Adipocyte (in vitro differentiated cells): ENCODE results near the gene PTPRN2.

Experiments
- DNase-seq: peaks from one replicate; pipeline ENCODE4 v3.0.0-alpha.2; 2015; ENCODE audit warnings: low read depth
- H3K27me3 ChIP-seq: replicated peaks from 2 replicates; pipeline ENCODE4 v1.7.0; 2013; ENCODE audit warnings: mild to moderate bottlenecking, low read length, moderate library complexity; ENCODE audit not compliant: control insufficient read depth, insufficient read depth
- H3K36me3 ChIP-seq: 2 replicates; pipeline ENCODE4 v1.7.0; 2013; ENCODE audit warnings: low read length, mild to moderate bottlenecking, moderate library complexity; ENCODE audit not compliant: control insufficient read depth, insufficient read depth, severe bottlenecking
- H3K4me1 ChIP-seq: 2 replicates; pipeline ENCODE4 v1.7.0; 2013; ENCODE audit warnings: mild to moderate bottlenecking, low read length, moderate library complexity; ENCODE audit not compliant: control insufficient read depth, insufficient read depth
- H3K4me3 ChIP-seq: 2 replicates; pipeline ENCODE4 v1.7.0; 2013; ENCODE audit warnings: mild to moderate bottlenecking, low read length, moderate library complexity
- H3K9ac ChIP-seq: 2 replicates; pipeline ENCODE4 v1.7.0; 2013; ENCODE audit warnings: mild to moderate bottlenecking, low read length, moderate library complexity
- H3K9me3 ChIP-seq: 2 replicates; pipeline ENCODE4 v1.7.0; 2013; ENCODE audit warnings: mild to moderate bottlenecking, low read length, moderate library complexity; ENCODE audit not compliant: control insufficient read depth

PTPRN2 gene

GRCh38 chr7:158262284-158263109, 325.1 kb downstream of the PTPRN2 start:
- DNase-seq = no peak
- H3K27me3 ChIP-seq = no peaks in the 10 kb centered on the region
- H3K4me1 ChIP-seq = no peaks in the 10 kb centered on the region
- H3K9ac ChIP-seq = no peak overlapping the region
- no peaks in the 10 kb centered on the region for H3K36me3 ChIP-seq
- H3K9me3 ChIP-seq = no peaks in the 10 kb centered on the region
- no peak overlapping the region for H3K4me3 ChIP-seq

DNA sequence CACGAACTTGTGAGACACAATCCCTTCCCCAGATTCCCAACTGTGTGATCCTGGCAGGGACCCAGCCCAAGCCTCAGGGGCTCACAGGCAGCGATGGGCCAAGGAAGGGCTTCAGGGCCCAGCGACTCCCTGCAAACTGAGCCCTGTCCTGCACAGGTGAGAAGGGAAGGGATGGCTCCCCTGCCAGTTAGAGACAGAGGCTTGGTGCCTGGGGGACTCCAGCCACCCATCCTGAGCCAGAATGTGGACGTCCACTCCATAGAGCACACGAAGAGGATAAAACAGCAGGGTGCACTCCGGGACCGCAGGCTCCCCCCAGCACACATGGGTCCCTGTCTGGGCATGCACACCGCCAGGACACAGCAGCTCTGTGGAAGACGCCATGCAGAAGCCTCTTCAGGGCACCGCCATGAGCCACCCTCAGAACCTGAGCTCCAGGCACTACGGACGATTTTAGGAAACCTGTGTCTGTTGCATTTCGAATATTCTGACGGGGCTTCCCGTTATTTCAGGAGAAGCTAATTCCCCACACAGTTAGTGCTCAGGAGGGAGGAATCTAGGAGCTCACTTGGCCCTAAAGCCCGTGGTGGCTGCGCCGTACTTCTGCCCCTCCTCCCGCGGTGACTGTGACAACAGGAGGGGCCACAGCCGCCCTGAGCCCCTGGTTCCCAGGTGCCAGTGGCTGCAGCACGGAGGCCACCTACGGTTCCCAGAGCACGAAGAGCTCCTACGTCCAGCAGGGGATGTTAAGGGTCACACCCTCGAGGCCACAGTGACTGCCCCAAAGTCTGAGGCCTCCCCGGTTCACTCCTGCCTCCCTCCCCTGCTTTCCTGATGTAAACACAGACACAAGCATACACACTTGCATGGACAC, 326.0 kb downstream of the PTPRN2 start:
- H3K4me1 ChIP-seq = no peaks in the 10 kb centered on the region
- H3K9ac ChIP-seq = no peak overlapping the region
- no peaks in the 10 kb centered on the region for H3K9me3 ChIP-seq
- H3K27me3 ChIP-seq = no peaks in the 10 kb centered on the region
- no peak overlapping the region for H3K4me3 ChIP-seq
- no peaks in the 10 kb centered on the region for H3K36me3 ChIP-seq
- DNase-seq = no peak

DNA sequence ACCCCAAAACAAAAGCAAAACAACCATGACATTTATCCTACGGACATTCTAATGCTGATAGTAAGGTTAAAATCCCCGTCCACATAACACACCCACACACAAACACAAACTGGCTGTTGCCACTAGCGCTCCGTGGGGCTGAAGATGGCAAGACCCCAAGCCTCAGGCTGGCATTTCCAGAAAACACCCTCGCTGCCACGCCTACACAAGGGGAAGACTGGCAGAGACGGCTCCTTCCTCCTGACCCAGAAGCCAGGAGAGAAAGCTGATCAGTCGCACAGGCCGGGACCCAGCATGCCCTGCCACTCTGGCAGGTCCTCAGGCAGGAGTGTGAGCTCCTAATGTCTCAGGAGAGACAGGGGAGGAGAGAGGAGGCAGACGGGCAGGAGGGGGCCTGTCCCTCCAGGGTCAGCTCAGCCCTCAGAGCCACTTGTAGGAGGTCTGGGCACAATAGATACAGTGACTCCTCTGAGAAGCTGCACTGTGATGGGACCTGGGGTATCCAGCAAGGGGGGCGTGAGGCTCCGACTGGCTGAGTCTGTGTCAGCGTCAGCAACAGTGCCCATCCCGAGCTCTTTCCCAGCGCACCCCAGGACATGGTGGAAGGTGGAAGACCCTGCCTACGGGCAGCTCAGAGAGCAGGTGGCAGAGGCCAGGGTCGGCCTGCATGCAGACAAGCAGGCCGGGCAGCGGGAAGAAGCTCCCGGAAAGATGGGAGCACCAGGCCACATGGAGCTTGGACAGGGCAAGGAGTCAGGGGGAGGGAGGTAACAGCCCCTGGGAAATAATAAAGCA, 326.9 kb downstream of the PTPRN2 start:
- no peaks in the 10 kb centered on the region for H3K4me1 ChIP-seq
- H3K36me3 ChIP-seq = no peaks in the 10 kb centered on the region
- H3K27me3 ChIP-seq = no peaks in the 10 kb centered on the region
- H3K9me3 ChIP-seq = no peaks in the 10 kb centered on the region
- no peak overlapping the region for H3K9ac ChIP-seq
- DNase-seq = no peak
- no peak overlapping the region for H3K4me3 ChIP-seq

DNA sequence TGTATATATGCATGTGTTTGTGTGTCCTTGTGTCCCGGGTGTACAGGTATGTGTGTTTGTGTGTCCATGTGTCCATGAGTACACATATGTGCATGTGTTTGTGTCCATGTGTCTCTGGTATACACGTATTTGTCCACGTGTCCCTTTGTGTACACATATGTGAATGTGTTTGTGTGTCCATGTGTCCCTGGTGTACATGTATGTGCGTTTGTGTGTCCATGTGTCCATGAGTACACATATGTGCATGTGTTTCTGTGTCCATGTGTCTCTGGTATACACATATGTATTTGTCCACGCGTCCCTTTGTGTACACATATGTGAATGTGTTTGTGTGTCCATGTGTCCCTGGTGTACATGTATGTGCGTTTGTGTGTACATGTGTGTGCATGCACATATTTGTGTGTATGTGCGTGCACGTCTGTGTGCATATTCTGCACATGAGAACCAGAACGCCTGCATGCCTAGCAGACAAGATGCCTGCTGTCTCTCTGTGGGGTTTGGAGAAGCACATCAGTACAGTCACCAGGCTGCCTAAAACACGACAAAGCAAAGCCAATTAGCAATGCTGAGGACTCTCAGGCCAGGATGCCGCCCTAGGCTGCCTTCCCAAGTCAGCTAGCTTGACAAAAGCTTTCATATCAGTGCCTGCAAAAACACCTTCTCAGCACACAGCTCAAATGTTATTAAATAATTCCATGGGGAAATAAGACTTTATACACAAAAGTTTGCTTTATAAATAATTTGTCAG, 327.8 kb downstream of the PTPRN2 start:
- Histone ChIP-seq H3K9me3 (no peaks in the 10 kb centered on the region), H3K4me3 (no peak overlapping the region), H3K4me1 (no peaks in the 10 kb centered on the region), H3K27me3 (no peaks in the 10 kb centered on the region), H3K36me3 (no peaks in the 10 kb centered on the region), H3K9ac (no peak overlapping the region)
- DNase-seq = no peak

GRCh38 chr7:158259141-158259540, 328.5 kb downstream of the PTPRN2 start:
- DNase-seq = no peak
- no peaks in the 10 kb centered on the region for H3K9me3 ChIP-seq

GRCh38 chr7:158258411-158259130, 329.1 kb downstream of the PTPRN2 start:
- Histone ChIP-seq H3K36me3 (no peaks in the 10 kb centered on the region), H3K4me1 (no peaks in the 10 kb centered on the region), H3K4me3 (no peak overlapping the region), H3K9ac (no peak overlapping the region), H3K27me3 (no peaks in the 10 kb centered on the region), H3K9me3 (no peaks in the 10 kb centered on the region)
- DNase-seq = no peak

More at GRCh38 chr7:158259141-158259540, 328.5 kb downstream of the PTPRN2 start:
- no peaks in the 10 kb centered on the region for H3K4me1 ChIP-seq
- no peaks in the 10 kb centered on the region for H3K27me3 ChIP-seq
- no peaks in the 10 kb centered on the region for H3K36me3 ChIP-seq
- no peak overlapping the region for H3K4me3 ChIP-seq
- H3K9ac ChIP-seq = no peak overlapping the region

DNA sequence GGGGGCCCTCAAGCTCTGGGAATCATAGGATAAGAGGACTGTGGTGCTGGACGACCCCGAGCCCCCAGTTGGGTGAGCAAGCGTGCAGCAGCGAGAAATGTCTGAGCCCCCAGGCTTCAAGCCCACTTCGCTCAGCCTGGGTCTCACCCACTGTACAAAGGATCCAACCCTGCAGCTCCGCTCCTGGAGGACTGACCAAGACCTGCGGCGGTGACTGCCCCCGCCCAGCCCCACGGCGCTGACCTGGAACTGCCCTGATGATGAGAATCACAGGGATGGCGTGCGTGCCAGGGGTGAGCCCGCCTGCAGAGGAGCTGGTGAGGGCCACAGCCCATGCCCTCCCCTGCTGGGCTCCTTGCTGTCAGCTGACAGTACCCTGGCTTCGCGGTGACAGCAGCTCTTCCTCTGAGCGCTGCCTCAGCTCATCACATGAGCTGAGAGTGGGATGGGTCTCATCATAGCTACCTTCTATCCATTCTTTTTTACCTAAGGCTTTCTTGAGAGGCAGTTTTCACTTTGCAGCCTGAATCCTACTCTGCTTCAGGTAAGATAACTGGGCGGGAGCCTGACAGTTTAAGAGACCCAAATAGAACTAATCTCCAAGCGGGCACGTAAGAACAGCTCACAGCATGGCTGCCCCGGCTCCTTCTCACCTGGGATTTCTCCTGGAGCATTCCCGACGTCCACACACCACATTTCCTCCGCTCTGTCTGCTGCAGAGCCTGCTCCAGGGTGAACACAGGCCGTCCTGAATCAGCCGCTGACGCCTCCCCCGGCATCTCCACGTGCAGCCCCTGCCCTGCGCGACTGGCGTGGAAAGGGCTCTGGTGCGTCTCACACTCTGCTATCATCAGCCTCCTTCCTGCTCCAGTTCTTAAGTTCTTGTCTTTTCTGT, 329.9 kb downstream of the PTPRN2 start:
- no peaks in the 10 kb centered on the region for H3K27me3 ChIP-seq
- H3K36me3 ChIP-seq = no peaks in the 10 kb centered on the region
- no peak for DNase-seq
- no peaks in the 10 kb centered on the region for H3K4me1 ChIP-seq
- no peak overlapping the region for H3K9ac ChIP-seq
- no peaks in the 10 kb centered on the region for H3K9me3 ChIP-seq
- no peak overlapping the region for H3K4me3 ChIP-seq

DNA sequence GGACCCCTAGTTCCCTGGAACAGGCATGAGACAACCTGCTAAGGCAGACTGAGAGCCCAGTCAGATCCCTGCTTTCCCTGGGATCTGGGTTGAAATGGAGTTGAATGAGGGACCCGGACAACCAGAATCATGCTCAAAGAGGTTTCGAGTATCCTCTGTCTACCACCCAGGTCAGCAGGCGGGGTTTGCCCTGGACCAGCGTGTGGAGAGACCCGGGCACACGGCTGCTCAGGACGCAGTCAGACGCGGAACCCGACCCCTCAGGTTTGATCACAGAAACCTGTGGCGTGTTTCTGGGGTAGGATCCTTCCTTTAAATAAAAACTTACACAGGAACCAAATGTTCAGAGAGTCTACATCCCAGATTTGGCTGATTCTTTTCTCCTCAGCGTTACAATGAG, 330.6 kb downstream of the PTPRN2 start:
- no peaks in the 10 kb centered on the region for H3K4me1 ChIP-seq
- no peaks in the 10 kb centered on the region for H3K36me3 ChIP-seq
- H3K4me3 ChIP-seq = no peak overlapping the region
- no peaks in the 10 kb centered on the region for H3K9me3 ChIP-seq
- DNase-seq = no peak
- H3K27me3 ChIP-seq = no peaks in the 10 kb centered on the region
- H3K9ac ChIP-seq = no peak overlapping the region

DNA sequence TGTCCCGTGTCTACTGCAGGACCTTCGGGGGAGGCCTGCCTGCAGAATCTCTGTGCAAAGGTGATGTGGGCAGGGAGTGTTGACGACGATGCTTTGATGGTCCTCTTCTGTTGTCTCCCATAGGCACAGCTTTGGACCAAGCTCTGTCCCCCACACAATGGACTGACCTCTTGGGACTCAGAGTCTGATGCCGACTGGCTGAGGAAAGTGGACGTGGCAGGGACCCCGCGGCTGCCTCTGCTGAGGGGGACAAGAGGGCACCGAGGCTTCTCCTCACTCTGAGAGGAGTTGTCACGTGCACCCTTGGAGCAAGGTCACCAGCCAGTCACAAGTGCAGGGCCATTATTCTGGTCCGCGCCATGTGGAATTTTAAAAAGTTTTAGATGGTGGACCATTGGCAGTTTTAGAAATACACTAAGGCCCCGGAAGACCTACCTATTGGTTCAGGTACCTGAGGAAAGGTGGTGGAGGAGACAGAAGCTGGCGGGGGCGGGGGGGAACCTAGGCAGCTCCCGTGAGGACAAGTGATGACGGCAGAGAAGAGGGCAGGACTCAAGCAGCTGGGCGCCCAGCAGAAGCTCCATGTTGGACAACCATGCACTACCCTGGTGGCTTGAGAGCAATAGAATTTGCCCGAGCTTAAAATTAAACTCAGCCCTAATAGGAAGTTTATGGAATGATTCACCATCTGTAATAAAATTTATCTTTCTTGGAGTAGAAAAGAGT, 331.4 kb downstream of the PTPRN2 start:
- H3K36me3 ChIP-seq = no peaks in the 10 kb centered on the region
- no peak overlapping the region for H3K9ac ChIP-seq
- H3K4me1 ChIP-seq = no peaks in the 10 kb centered on the region
- no peaks in the 10 kb centered on the region for H3K27me3 ChIP-seq
- H3K9me3 ChIP-seq = no peaks in the 10 kb centered on the region
- no peak for DNase-seq
- H3K4me3 ChIP-seq = no peak overlapping the region
